GM21619 (cell line): Measurements from ENCODE around the gene NVL.
"Not testable (repeated sequence)": the region's sequence is repeated elsewhere in the genome, so short reads cannot be mapped to it uniquely, and the experiment has no call there.

Experiments
- ATAC-seq: cut with Tn5 transposase; IDR thresholded peaks from one replicate; pipeline ENCODE4 v1.9.1; 2021; ENCODE audit not compliant: unreplicated experiment

NVL gene

GRCh38 chr1:224338150-224338838 lies 8.3 kb upstream of the NVL start:
- ATAC-seq, result no peak

GRCh38 chr1:224333939-224334786 lies 4.2 kb upstream of the NVL start:
- ATAC-seq, result no peak

GRCh38 chr1:224333309-224333926 lies 3.4 kb upstream of the NVL start:
- ATAC-seq, result peak; percentile 47

- ATAC-seq, result no peak
These were observed 1.9 kb upstream of the NVL start for GRCh38 chr1:224331824-224332223.

GRCh38 chr1:224331326-224331725 lies 1.4 kb upstream of the NVL start:
- no peak for ATAC-seq

GRCh38 chr1:224329484-224329841 lies 509 bp downstream of the NVL start:
- ATAC-seq, result no peak

GRCh38 chr1:224328644-224329043 lies 1.3 kb downstream of the NVL start:
- ATAC-seq, result no peak

- ATAC-seq, result no peak
These were observed 4.0 kb downstream of the NVL start for GRCh38 chr1:224325959-224326358.

- no peak for ATAC-seq
These were observed 8.3 kb downstream of the NVL start for GRCh38 chr1:224321706-224322105.

GRCh38 chr1:224317383-224318045 lies 12.5 kb downstream of the NVL start:
- no peak for ATAC-seq

GRCh38 chr1:224312025-224312424 lies 17.9 kb downstream of the NVL start:
- ATAC-seq, result no peak

GRCh38 chr1:224311503-224311902 lies 18.5 kb downstream of the NVL start:
- ATAC-seq, result not testable (repeated sequence)

GRCh38 chr1:224308064-224308463 lies 21.9 kb downstream of the NVL start:
- no peak for ATAC-seq

GRCh38 chr1:224304767-224305166 lies 25.2 kb downstream of the NVL start:
- ATAC-seq, result no peak

- ATAC-seq, result no peak
These were observed 27.0 kb downstream of the NVL start for GRCh38 chr1:224302947-224303346.

GRCh38 chr1:224301391-224301790 lies 28.6 kb downstream of the NVL start:
- ATAC-seq, result no peak

- ATAC-seq, result no peak
These were observed 29.6 kb downstream of the NVL start for GRCh38 chr1:224300346-224300745.

- ATAC-seq, result no peak
These were observed 31.3 kb downstream of the NVL start for GRCh38 chr1:224298346-224299330.

GRCh38 chr1:224294775-224295174 lies 35.2 kb downstream of the NVL start:
- ATAC-seq, result no peak

- no peak for ATAC-seq
These were observed 37.6 kb downstream of the NVL start for GRCh38 chr1:224292419-224292818.
